ENCODE measurements around the gene HERC2. TPM values are rescaled to one million over a fixed set of nuclear protein-coding genes. Genes with fewer than 3 reads are reported as not detected.

The HERC2 gene
- total RNA-seq, 6 experiments from 2014 or later, result 33.6 to 47.3 (median 37.0) TPM

GRCh38 chr15:28117432-28117990 lies 204.5 kb downstream of the HERC2 start:
- TF ChIP-seq CTCF (IDR thresholded peaks at IDR 0.05), result no peak
- H3K9me3 Mint-ChIP-seq, result no peaks in the 10 kb centered on the region
- H3K27me3 Mint-ChIP-seq (ENCODE audit: insufficient read depth), result peaks cover 2% of the 10 kb centered on the region; the same call in 1 of the 2 replicates
- H3K4me3 Mint-ChIP-seq, result no peak overlapping the region
- peaks cover 9% of the 10 kb centered on the region; the same call in 1 of the 2 replicates for H3K4me1 Mint-ChIP-seq (ENCODE audit: low read depth)
- H3K27ac Mint-ChIP-seq, result no peak overlapping the region
- peaks cover 13% of the 10 kb centered on the region for H3K36me3 Mint-ChIP-seq (ENCODE audit: low read depth)
- DNase-seq, result no peak

- peaks cover 2% of the 10 kb centered on the region; the same call in 1 of the 2 replicates for H3K27me3 Mint-ChIP-seq (ENCODE audit: insufficient read depth)
- no peak overlapping the region for H3K27ac Mint-ChIP-seq
- DNase-seq, result no peak
- H3K4me1 Mint-ChIP-seq (ENCODE audit: low read depth), result peaks cover 9% of the 10 kb centered on the region; the same call in 1 of the 2 replicates
- H3K9me3 Mint-ChIP-seq, result no peaks in the 10 kb centered on the region
- no peak for TF ChIP-seq CTCF (IDR thresholded peaks at IDR 0.05)
- no peak overlapping the region for H3K4me3 Mint-ChIP-seq
- peaks cover 19% of the 10 kb centered on the region for H3K36me3 Mint-ChIP-seq (ENCODE audit: low read depth)
These were observed 205.2 kb downstream of the HERC2 start for GRCh38 chr15:28116521-28117431.

- Mint-ChIP-seq H3K9me3 (no peaks in the 10 kb centered on the region), H3K27me3 (ENCODE audit: insufficient read depth) (peaks cover 2% of the 10 kb centered on the region; the same call in 1 of the 2 replicates), H3K36me3 (ENCODE audit: low read depth) (peaks cover 25% of the 10 kb centered on the region), H3K4me3 (no peak overlapping the region), H3K27ac (no peak overlapping the region), H3K4me1 (ENCODE audit: low read depth) (peaks cover 9% of the 10 kb centered on the region; the same call in 1 of the 2 replicates)
- TF ChIP-seq CTCF (IDR thresholded peaks at IDR 0.05), result no peak
- DNase-seq, result no peak
These were observed 206.1 kb downstream of the HERC2 start for GRCh38 chr15:28115871-28116270.

GRCh38 chr15:28114721-28115622 lies 207.0 kb downstream of the HERC2 start:
- Mint-ChIP-seq H3K27ac (no peak overlapping the region), H3K4me1 (ENCODE audit: low read depth) (peaks cover 5% of the 10 kb centered on the region; the same call in 1 of the 2 replicates), H3K36me3 (ENCODE audit: low read depth) (peaks cover 23% of the 10 kb centered on the region), H3K27me3 (ENCODE audit: insufficient read depth) (peaks cover 2% of the 10 kb centered on the region; the same call in 1 of the 2 replicates), H3K9me3 (no peaks in the 10 kb centered on the region), H3K4me3 (no peak overlapping the region)
- no peak for TF ChIP-seq CTCF (IDR thresholded peaks at IDR 0.05)
- DNase-seq, result no peak

- Mint-ChIP-seq H3K36me3 (ENCODE audit: low read depth) (peaks cover 21% of the 10 kb centered on the region), H3K4me1 (ENCODE audit: low read depth) (no peaks in the 10 kb centered on the region), H3K27ac (no peak overlapping the region), H3K27me3 (ENCODE audit: insufficient read depth) (peaks cover 2% of the 10 kb centered on the region), H3K9me3 (no peaks in the 10 kb centered on the region), H3K4me3 (no peak overlapping the region)
- DNase-seq, result no peak
- TF ChIP-seq CTCF (IDR thresholded peaks at IDR 0.05), result no peak
These were observed 207.9 kb downstream of the HERC2 start for GRCh38 chr15:28114114-28114455.
